HTR-8/SVneo (cell line): ENCODE results near the gene PALLD.

Experiments
- DNase-seq: peaks from one replicate; pipeline ENCODE4 v3.0.0; 2011; ENCODE audit warnings: low spot score, mixed read lengths; ENCODE audit not compliant: insufficient read length
- FAIRE-seq: peaks from 2 replicates; lab custom pipeline; 2011; peaks lifted over from hg19 to GRCh38; lab: Jason Lieb, UNC

The PALLD gene

GRCh38 chr4:168771251-168771650 is 274.4 kb downstream of the PALLD start:
- DNase-seq = no peak
- peak; percentile 20 for FAIRE-seq

GRCh38 chr4:168773388-168774195 is 276.7 kb downstream of the PALLD start:
- FAIRE-seq (no peak), DNase-seq (no peak)

GRCh38 chr4:168776382-168776781 is 279.5 kb downstream of the PALLD start:
- DNase-seq (no peak), FAIRE-seq (no peak)

GRCh38 chr4:168777277-168777965 is 280.6 kb downstream of the PALLD start:
- DNase-seq (no peak), FAIRE-seq (peak; percentile 9)

- DNase-seq = no peak
- FAIRE-seq = no peak
Measured at GRCh38 chr4:168781341-168781740, 284.5 kb downstream of the PALLD start.

- DNase-seq (no peak), FAIRE-seq (no peak)
Measured at GRCh38 chr4:168781926-168782325, 285.1 kb downstream of the PALLD start.

- FAIRE-seq = no peak
- no peak for DNase-seq
Measured at GRCh38 chr4:168782439-168782838, 285.6 kb downstream of the PALLD start.

- no peak for FAIRE-seq
Measured at GRCh38 chr4:168784786-168785461, 288.1 kb downstream of the PALLD start.

GRCh38 chr4:168787334-168787733 is 290.5 kb downstream of the PALLD start:
- no peak for DNase-seq
- FAIRE-seq = no peak

More at GRCh38 chr4:168784786-168785461, 288.1 kb downstream of the PALLD start:
- DNase-seq = no peak

GRCh38 chr4:168787801-168788595 is 291.1 kb downstream of the PALLD start:
- peak; percentile 16 for FAIRE-seq
- DNase-seq = no peak

GRCh38 chr4:168790898-168791297 is 294.0 kb downstream of the PALLD start:
- no peak for FAIRE-seq
- no peak for DNase-seq

GRCh38 chr4:168791376-168791775 is 294.5 kb downstream of the PALLD start:
- DNase-seq (no peak), FAIRE-seq (no peak)

- DNase-seq (no peak), FAIRE-seq (no peak)
Measured at GRCh38 chr4:168793542-168793941, 296.7 kb downstream of the PALLD start.

GRCh38 chr4:168794092-168794707 is 297.3 kb downstream of the PALLD start:
- FAIRE-seq = peak; percentile 94
- no peak for DNase-seq

GRCh38 chr4:168794881-168795280 is 298.0 kb downstream of the PALLD start:
- FAIRE-seq (no peak), DNase-seq (no peak)

GRCh38 chr4:168795346-168795745 is 298.5 kb downstream of the PALLD start:
- FAIRE-seq = no peak
- no peak for DNase-seq

- DNase-seq = peak; percentile 64
- peak; percentile 95 for FAIRE-seq
Measured at GRCh38 chr4:168796362-168797106, 299.7 kb downstream of the PALLD start.

GRCh38 chr4:168797194-168797593 is 300.3 kb downstream of the PALLD start:
- FAIRE-seq (peak; percentile 49), DNase-seq (peak; percentile 62)

- DNase-seq = no peak
- peak; percentile 23 for FAIRE-seq
Measured at GRCh38 chr4:168797738-168798375, 301.0 kb downstream of the PALLD start.
